ENCODE data around the gene FBXL20.

FBXL20 gene

GRCh38 chr17:39223907-39224777, 177.3 kb downstream of the FBXL20 start:
- DNase-seq, result no peak

- no peak for DNase-seq
Measured at GRCh38 chr17:39222866-39223834, 178.3 kb downstream of the FBXL20 start.

GRCh38 chr17:39222151-39222550, 179.3 kb downstream of the FBXL20 start:
- DNase-seq, result no peak

- DNase-seq, result no peak
Measured at GRCh38 chr17:39221572-39221971, 179.9 kb downstream of the FBXL20 start.

GRCh38 chr17:39219647-39220154, 181.7 kb downstream of the FBXL20 start:
- no peak for DNase-seq

- no peak for DNase-seq
Measured at GRCh38 chr17:39218906-39219305, 182.5 kb downstream of the FBXL20 start.

- DNase-seq, result no peak
Measured at GRCh38 chr17:39217734-39218369, 183.6 kb downstream of the FBXL20 start.

- no peak for DNase-seq
Measured at GRCh38 chr17:39213852-39214251, 187.6 kb downstream of the FBXL20 start.

GRCh38 chr17:39212841-39213480, 188.5 kb downstream of the FBXL20 start:
- DNase-seq, result no peak

GRCh38 chr17:39212195-39212810, 189.1 kb downstream of the FBXL20 start:
- no peak for DNase-seq

GRCh38 chr17:39210093-39210434, 191.4 kb downstream of the FBXL20 start:
- DNase-seq, result no peak

- peak; percentile 35 for DNase-seq
Measured at GRCh38 chr17:39209317-39210092, 191.9 kb downstream of the FBXL20 start.

GRCh38 chr17:39208893-39209292, 192.5 kb downstream of the FBXL20 start:
- peak; percentile 51 for DNase-seq

GRCh38 chr17:39208136-39208535, 193.3 kb downstream of the FBXL20 start:
- DNase-seq, result no peak

- peak; percentile 37 for DNase-seq
Measured at GRCh38 chr17:39205112-39205526, 196.3 kb downstream of the FBXL20 start.

GRCh38 chr17:39204245-39204644, 197.2 kb downstream of the FBXL20 start:
- DNase-seq, result no peak

All from hematopoietic multipotent progenitor cell treated with erythropoietin and hydrocortisone succinate and interleukin-3 and kit ligand, for 6 days (in vitro differentiated cells).